Nephron (organoid): Measurements from ENCODE around the gene FCSK.
A peak's percentile ranks its signal among the peaks of the same experiment; 100 is the strongest.
"Not testable (repeated sequence)": the region's sequence is repeated elsewhere in the genome, so short reads cannot be mapped to it uniquely, and the experiment has no call there.

Experiments used
- H3K27ac Mint-ChIP-seq, 3 experiments: 2 replicates each; pipeline ENCODE4 v1.8.0; 2020; ENCODE audit warnings: mixed read lengths in 3 of 3, mild to moderate bottlenecking in 2 of 3, moderate library complexity in 1 of 3
- H3K27me3 Mint-ChIP-seq: 2 replicates; pipeline ENCODE4 v1.8.0; 2021; ENCODE audit warnings: low read depth, mild to moderate bottlenecking, moderate library complexity, mixed read lengths
- H3K36me3 Mint-ChIP-seq: 2 replicates; pipeline ENCODE4 v1.8.0; 2020; ENCODE audit warnings: low read depth, mixed read lengths
- H3K4me1 Mint-ChIP-seq: 2 replicates; pipeline ENCODE4 v1.8.0; 2020; ENCODE audit warnings: mixed read lengths
- H3K4me3 Mint-ChIP-seq, 3 experiments: 2 replicates each; pipeline ENCODE4 v1.8.0; 2020; ENCODE audit warnings: mild to moderate bottlenecking in 3 of 3, mixed read lengths in 3 of 3, moderate library complexity in 2 of 3
- H3K9me3 Mint-ChIP-seq: 2 replicates; pipeline ENCODE4 v1.8.0; 2020; ENCODE audit warnings: mixed read lengths
- CTCF ChIP-seq, 3 experiments: fragments of 200-600 bp; sonication (generic); IDR thresholded peaks; one replicate each; pipeline ENCODE4 v1.5.0; 2021; ENCODE audit warnings: antibody characterized with exemption in 3 of 3; ENCODE audit not compliant: unreplicated experiment in 3 of 3

FCSK gene

GRCh38 chr16:70522216-70523075 lies 68.1 kb downstream of the FCSK start:
- no peak for TF ChIP-seq CTCF (IDR thresholded peaks at IDR 0.05; ENCODE audit: unreplicated experiment in 3 of 3)
- peak overlapping the region; percentile 94 to 99 (median 97) for H3K4me3 Mint-ChIP-seq
- H3K36me3 Mint-ChIP-seq = peaks cover 29% of the 10 kb centered on the region
- H3K27me3 Mint-ChIP-seq = no peaks in the 10 kb centered on the region
- H3K9me3 Mint-ChIP-seq = no peaks in the 10 kb centered on the region
- peak overlapping the region; percentile 98 to 100 (median 100) for H3K27ac Mint-ChIP-seq
- H3K4me1 Mint-ChIP-seq = peaks cover 44% of the 10 kb centered on the region

- Mint-ChIP-seq H3K4me1 (peaks cover 47% of the 10 kb centered on the region), H3K36me3 (peaks cover 24% of the 10 kb centered on the region), H3K9me3 (no peaks in the 10 kb centered on the region), H3K4me3 (peak within 1 kb of the TSS; percentile 94 to 99 (median 97)), H3K27me3 (no peaks in the 10 kb centered on the region), H3K27ac (peak within 1 kb of the TSS; percentile 98 to 100 (median 100))
- no peak for TF ChIP-seq CTCF (IDR thresholded peaks at IDR 0.05; ENCODE audit: unreplicated experiment in 3 of 3)
Observed at GRCh38 chr16:70523076-70523742, 68.8 kb downstream of the FCSK start, which contains the start of gene COG4. Gene COG4, minus strand, starts transcription at chr16:70523554. Its CDS starts 11 bp downstream, at chr16:70523543.

GRCh38 chr16:70523743-70524398 lies 69.5 kb downstream of the FCSK start, which contains the start of gene SF3B3:
Gene SF3B3, plus strand, starts transcription at chr16:70523816. Its CDS starts 2,841 bp downstream, at chr16:70526657.
- TF ChIP-seq CTCF (IDR thresholded peaks at IDR 0.05; ENCODE audit: unreplicated experiment in 3 of 3) = no peak
- H3K27me3 Mint-ChIP-seq = no peaks in the 10 kb centered on the region
- peak within 1 kb of the TSS; percentile 98 to 100 (median 100) for H3K27ac Mint-ChIP-seq
- peaks cover 52% of the 10 kb centered on the region for H3K4me1 Mint-ChIP-seq
- peaks cover 29% of the 10 kb centered on the region for H3K36me3 Mint-ChIP-seq
- no peaks in the 10 kb centered on the region for H3K9me3 Mint-ChIP-seq
- peak within 1 kb of the TSS; percentile 94 to 99 (median 97) for H3K4me3 Mint-ChIP-seq

GRCh38 chr16:70524399-70524825 lies 70.0 kb downstream of the FCSK start:
- not testable (repeated sequence) for H3K27me3 Mint-ChIP-seq, H3K9me3 Mint-ChIP-seq
- peaks cover 57% of the 10 kb centered on the region for H3K4me1 Mint-ChIP-seq
- peak overlapping the region; percentile 98 to 100 (median 100) for H3K27ac Mint-ChIP-seq
- H3K36me3 Mint-ChIP-seq = peaks cover 33% of the 10 kb centered on the region
- H3K4me3 Mint-ChIP-seq = peak overlapping the region; percentile 94 to 99 (median 97)

GRCh38 chr16:70526403-70526802 lies 72.0 kb downstream of the FCSK start:
- peaks cover 58% of the 10 kb centered on the region for H3K4me1 Mint-ChIP-seq
- peaks cover 41% of the 10 kb centered on the region for H3K36me3 Mint-ChIP-seq
- H3K9me3 Mint-ChIP-seq = no peaks in the 10 kb centered on the region
- TF ChIP-seq CTCF (IDR thresholded peaks at IDR 0.05; ENCODE audit: unreplicated experiment in 3 of 3) = no peak
- H3K4me3 Mint-ChIP-seq = peak overlapping the region; percentile 76 to 88 (median 84)
- H3K27ac Mint-ChIP-seq = peak overlapping the region; percentile 32 to 92 (median 50)
- no peaks in the 10 kb centered on the region for H3K27me3 Mint-ChIP-seq
